CD4-positive, alpha-beta T cell (primary cell): ENCODE data around the gene ATN1. TPM values are rescaled to one million over a fixed set of nuclear protein-coding genes. Genes with fewer than 3 reads are reported as not detected.

Source experiments
- ATAC-seq: fragments of 200-7000 bp; cut with Tn5 transposase; one replicate; pipeline ENCODE4 v1.10.0; 2022; ENCODE audit warnings: mild to moderate bottlenecking; ENCODE audit not compliant: poor library complexity
- CTCF ChIA-PET: fragments of 350-600 bp; sonication (Branson Sonifier 250); formaldehyde crosslinking; loops from one replicate; lab custom pipeline; 2021; ENCODE audit warnings: antibody characterized with exemption, inconsistent platforms; lab: Charles Lee
- POLR2A ChIA-PET: fragments of 350-600 bp; sonication (Branson Sonifier 250); formaldehyde crosslinking; loops from one replicate; lab custom pipeline; 2021; ENCODE audit warnings: antibody characterized with exemption, inconsistent platforms; lab: Charles Lee
- DNase-seq, 14 experiments: peaks; one replicate each; pipeline ENCODE4 v3.0.0-alpha.2; 2013 to 2020; ENCODE audit warnings: mixed read lengths in 2 of 14
- H3K27ac ChIP-seq, 2 donors: one replicate each; pipeline versions ENCODE4 v1.5.1 to v1.7.0; 2013; ENCODE audit warnings: low read length in 2 of 2, low read depth in 1 of 2, mild to moderate bottlenecking in 1 of 2
- H3K27me3 ChIP-seq, 2 experiments: 1 replicate in 1 of 2; 2 replicates in 1 of 2; pipeline versions ENCODE4 v1.6.1 to v1.7.0; 2013; ENCODE audit warnings: low read length in 2 of 2, control low read depth in 1 of 2, mild to moderate bottlenecking in 1 of 2, moderate library complexity in 1 of 2; ENCODE audit not compliant: insufficient read depth in 2 of 2, control insufficient read depth in 1 of 2
- H3K36me3 ChIP-seq: one replicate; pipeline ENCODE4 v1.6.1; 2013; ENCODE audit warnings: low read length, control low read depth; ENCODE audit not compliant: insufficient read depth
- H3K4me1 ChIP-seq: one replicate; pipeline ENCODE4 v1.6.1; 2013; ENCODE audit warnings: low read length, control low read depth; ENCODE audit not compliant: insufficient read depth
- H3K4me3 ChIP-seq: one replicate; pipeline ENCODE4 v1.5.1; 2013; ENCODE audit warnings: mild to moderate bottlenecking, low read length, moderate library complexity
- H3K9me3 ChIP-seq, 2 experiments: 1 replicate in 1 of 2; 2 replicates in 1 of 2; pipeline versions ENCODE4 v1.6.1 to v1.7.0; 2013; ENCODE audit warnings: low read length in 2 of 2, mild to moderate bottlenecking in 2 of 2, control low read depth in 1 of 2, moderate library complexity in 1 of 2; ENCODE audit not compliant: control insufficient read depth in 1 of 2, insufficient read depth in 1 of 2
- H3K27ac Mint-ChIP-seq: one replicate; pipeline ENCODE4 v1.8.0; 2020; ENCODE audit warnings: mixed read lengths
- H3K27me3 Mint-ChIP-seq: one replicate; pipeline ENCODE4 v1.8.0; 2021; ENCODE audit warnings: mixed read lengths
- H3K36me3 Mint-ChIP-seq: one replicate; pipeline ENCODE4 v1.8.0; 2021; ENCODE audit warnings: low read depth, mixed read lengths
- H3K4me1 Mint-ChIP-seq: one replicate; pipeline ENCODE4 v1.8.0; 2021; ENCODE audit warnings: low read depth, mixed read lengths
- H3K4me3 Mint-ChIP-seq: one replicate; pipeline ENCODE4 v1.8.0; 2020; ENCODE audit warnings: mild to moderate bottlenecking, mixed read lengths
- H3K9me3 Mint-ChIP-seq: one replicate; pipeline ENCODE4 v1.8.0; 2020; ENCODE audit warnings: mixed read lengths
- CTCF ChIP-seq: fragments of 200-600 bp; IDR thresholded peaks from one replicate; pipeline ENCODE4 v1.8.0; 2022; ENCODE audit warnings: antibody characterized with exemption, mild to moderate bottlenecking
- intact Hi-C, 2 experiments: fragments of 100-400 bp; cut with DNase I in 1 of 2; cut with micrococcal nuclease in 1 of 2; formaldehyde crosslinking; loops; one replicate each; pipeline versions ENCODE4 v1.15.1 to v1.9.0; 2023 to 2025; cut with DNase I, micrococcal nuclease
- total RNA-seq, 174 experiments: library from RNA in 2 of 174; stranded (reverse) in 2 of 174; gene quantifications; one replicate each; pipeline ENCODE4 v1.2.3 and lab custom pipeline; 2021 to 2026

Gene ATN1
- total RNA-seq, 2 experiments from 2014 or later, result 28.7 to 29.6 TPM

DNA sequence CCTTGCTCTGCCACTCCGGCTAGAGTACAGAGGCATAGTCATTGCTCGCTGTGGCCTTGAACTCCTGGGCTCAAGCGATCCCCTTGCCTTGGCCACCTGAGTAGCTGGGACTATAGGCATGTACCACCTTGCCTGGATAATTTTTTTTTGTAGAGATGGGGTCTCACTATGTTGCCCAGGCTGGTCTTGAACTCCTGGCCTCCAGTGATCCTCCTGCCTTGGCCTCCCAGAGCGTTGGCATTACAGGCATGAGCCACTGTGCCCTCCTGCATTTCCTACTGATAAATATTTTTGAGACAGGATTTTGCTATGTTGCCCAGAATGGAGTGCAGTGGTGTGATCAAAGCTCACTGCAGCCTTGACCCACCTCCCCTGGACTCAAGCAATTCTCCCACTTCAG lies 52.3 kb downstream of the ATN1 start:
- intact Hi-C loops, result no loop called here
- H3K27me3 ChIP-seq, result no peaks in the 10 kb centered on the region
- ChIA-PET POLR2A (interaction anchor here (1.2 kb wide), 1 partner anchor 36 kb away, joined by 3 read pairs; the partner anchor contains the start of genes C12orf57 and RNU7-1), CTCF (interaction anchor here (1.4 kb wide), 1 partner anchor 35 kb away, joined by 3 read pairs; no protein-coding TSS in a partner anchor)
- no peak for TF ChIP-seq CTCF
- H3K9me3 ChIP-seq, result no peaks in the 10 kb centered on the region
- ATAC-seq (no peak), DNase-seq (no peak)
- H3K4me1 ChIP-seq, result no peaks in the 10 kb centered on the region
- peaks cover 88% of the 10 kb centered on the region for H3K36me3 ChIP-seq
- H3K4me3 ChIP-seq, result no peak overlapping the region
- H3K4me1 Mint-ChIP-seq, result peaks cover 5% of the 10 kb centered on the region
- H3K36me3 Mint-ChIP-seq, result peaks cover 88% of the 10 kb centered on the region
- no peak overlapping the region for H3K4me3 Mint-ChIP-seq
- H3K27ac Mint-ChIP-seq, result no peak overlapping the region
- H3K9me3 Mint-ChIP-seq, result no peaks in the 10 kb centered on the region
- H3K27me3 Mint-ChIP-seq, result no peaks in the 10 kb centered on the region
- H3K27ac ChIP-seq, result no peak overlapping the region

DNA sequence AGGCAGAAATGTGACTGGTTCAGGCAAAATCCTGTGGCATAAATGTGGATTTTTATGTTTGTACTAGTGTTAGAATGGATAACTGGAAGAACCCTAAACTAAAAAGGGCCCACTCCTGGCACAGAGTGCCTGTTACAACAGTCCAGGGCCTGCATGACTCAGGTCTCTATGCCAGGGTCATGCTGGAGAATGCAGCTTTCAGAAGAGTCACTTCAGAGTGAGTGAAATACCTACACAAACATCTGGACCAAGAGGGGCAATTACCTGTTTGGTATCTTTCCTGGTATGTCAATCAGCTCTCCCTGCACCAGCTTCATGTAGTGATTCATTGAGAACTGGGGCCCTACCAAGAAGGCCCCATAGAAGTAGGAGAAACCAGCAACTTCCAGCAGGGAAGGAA lies 53.0 kb downstream of the ATN1 start:
- no peaks in the 10 kb centered on the region for H3K9me3 ChIP-seq
- POLR2A ChIA-PET, result interaction anchor here (1.2 kb wide), 1 partner anchor 37 kb away, joined by 3 read pairs; the partner anchor contains the start of genes C12orf57 and RNU7-1
- H3K27me3 ChIP-seq, result no peaks in the 10 kb centered on the region
- no peak overlapping the region for H3K27ac ChIP-seq
- ATAC-seq, result no peak
- intact Hi-C loops, result no loop called here
- DNase-seq, result no peak
- H3K9me3 Mint-ChIP-seq, result no peaks in the 10 kb centered on the region
- no peak overlapping the region for H3K4me3 Mint-ChIP-seq
- no peak overlapping the region for H3K4me3 ChIP-seq
- peaks cover 81% of the 10 kb centered on the region for H3K36me3 Mint-ChIP-seq
- peaks cover 5% of the 10 kb centered on the region for H3K4me1 Mint-ChIP-seq
- no peaks in the 10 kb centered on the region for H3K4me1 ChIP-seq
- CTCF ChIA-PET, result interaction anchor here (1.4 kb wide), 1 partner anchor 35 kb away, joined by 3 read pairs; no protein-coding TSS in a partner anchor
- peaks cover 82% of the 10 kb centered on the region for H3K36me3 ChIP-seq
- no peaks in the 10 kb centered on the region for H3K27me3 Mint-ChIP-seq
- TF ChIP-seq CTCF, result no peak
- H3K27ac Mint-ChIP-seq, result no peak overlapping the region

- no peak overlapping the region for H3K4me3 Mint-ChIP-seq
- DNase-seq, result no peak
- no peaks in the 10 kb centered on the region for H3K27me3 ChIP-seq
- H3K27me3 Mint-ChIP-seq, result no peaks in the 10 kb centered on the region
- no peaks in the 10 kb centered on the region for H3K9me3 ChIP-seq
- CTCF ChIA-PET, result interaction anchor here (0.5 kb wide), 1 partner anchor 128 kb away, joined by 3 read pairs; the partner anchor contains the start of gene C1RL
- intact Hi-C loops, result no loop called here
- TF ChIP-seq CTCF, result no peak
- H3K4me1 ChIP-seq, result no peaks in the 10 kb centered on the region
- H3K27ac ChIP-seq, result no peak overlapping the region
- POLR2A ChIA-PET, result no interaction called here
- no peak overlapping the region for H3K4me3 ChIP-seq
- H3K36me3 ChIP-seq, result peaks cover 75% of the 10 kb centered on the region
- peaks cover 5% of the 10 kb centered on the region for H3K4me1 Mint-ChIP-seq
- peaks cover 80% of the 10 kb centered on the region for H3K36me3 Mint-ChIP-seq
- no peak overlapping the region for H3K27ac Mint-ChIP-seq
- no peak for ATAC-seq
- no peaks in the 10 kb centered on the region for H3K9me3 Mint-ChIP-seq
These were observed 53.6 kb downstream of the ATN1 start for GRCh38 chr12:6981152-6982052.
